GM23338 (cell line): ENCODE results near the gene MAGI1. TPM values are rescaled to one million over a fixed set of nuclear protein-coding genes. Genes with fewer than 3 reads are reported as not detected.

Experiments
- ATAC-seq: fragments of 200-7000 bp; cut with Tn5 transposase; 3 replicates; pipeline ENCODE4 v1.9.1; 2020
- DNase-seq: peaks from one replicate; pipeline ENCODE4 v3.0.0-alpha.2; 2015; ENCODE audit warnings: low spot score
- H2AFZ ChIP-seq: fragments of 200-600 bp; sonication (generic); 2 replicates; pipeline ENCODE4 v1.8.0; 2016; ENCODE audit warnings: antibody characterized with exemption, mild to moderate bottlenecking, moderate library complexity
- H3F3A ChIP-seq: fragments of 200-600 bp; sonication (generic); replicated peaks from 2 replicates; pipeline ENCODE4 v1.8.0; 2017; ENCODE audit warnings: antibody characterized with exemption, mixed run types, low read depth
- H3K27ac ChIP-seq: fragments of 200-600 bp; sonication (generic); 2 replicates; pipeline ENCODE4 v1.6.1; 2016; ENCODE audit warnings: low read depth
- H3K27me3 ChIP-seq: fragments of 200-600 bp; sonication (generic); 2 replicates; pipeline ENCODE4 v1.8.0; 2016; ENCODE audit warnings: mild to moderate bottlenecking, mixed run types, moderate library complexity; ENCODE audit not compliant: insufficient read depth
- H3K36me3 ChIP-seq: fragments of 200-600 bp; sonication (generic); 2 replicates; pipeline ENCODE4 v1.8.0; 2016; ENCODE audit warnings: mild to moderate bottlenecking; ENCODE audit not compliant: insufficient read depth
- H3K4me1 ChIP-seq: fragments of 200-600 bp; sonication (generic); 2 replicates; pipeline ENCODE4 v1.8.0; 2016; ENCODE audit warnings: mild to moderate bottlenecking, moderate library complexity; ENCODE audit not compliant: insufficient read depth
- H3K4me2 ChIP-seq: fragments of 200-600 bp; sonication (generic); 2 replicates; pipeline ENCODE4 v1.7.1; 2017; ENCODE audit warnings: mixed run types
- H3K4me3 ChIP-seq: fragments of 200-600 bp; sonication (generic); 2 replicates; pipeline ENCODE4 v1.6.1; 2016; ENCODE audit warnings: mixed run types
- H3K79me2 ChIP-seq: fragments of 200-600 bp; sonication (generic); replicated peaks from 2 replicates; pipeline ENCODE4 v1.8.0; 2017; ENCODE audit warnings: mild to moderate bottlenecking; ENCODE audit not compliant: insufficient read depth
- H3K9me2 ChIP-seq: fragments of 200-600 bp; sonication (generic); 2 replicates; pipeline ENCODE4 v1.8.0; 2017; ENCODE audit not compliant: insufficient read depth
- H4K20me1 ChIP-seq: fragments of 200-600 bp; sonication (generic); replicated peaks from 2 replicates; pipeline ENCODE4 v1.8.0; 2017; ENCODE audit warnings: mild to moderate bottlenecking; ENCODE audit not compliant: insufficient read depth
- H3K27ac Mint-ChIP-seq: 2 replicates; pipeline ENCODE4 v1.8.0; 2020; ENCODE audit warnings: inconsistent platforms, mild to moderate bottlenecking, moderate library complexity, mixed read lengths
- H3K27me3 Mint-ChIP-seq: 3 replicates; pipeline ENCODE4 v1.8.0; 2022; ENCODE audit warnings: low read depth, mild to moderate bottlenecking, moderate library complexity, mixed read lengths, inconsistent platforms; ENCODE audit not compliant: insufficient read depth, poor library complexity
- H3K36me3 Mint-ChIP-seq: 3 replicates; pipeline ENCODE4 v1.8.0; 2021; ENCODE audit warnings: low read depth, mild to moderate bottlenecking, inconsistent platforms, moderate library complexity, mixed read lengths
- H3K4me1 Mint-ChIP-seq: 3 replicates; pipeline ENCODE4 v1.8.0; 2020; ENCODE audit warnings: mild to moderate bottlenecking, inconsistent platforms, mixed read lengths
- H3K4me3 Mint-ChIP-seq: 3 replicates; pipeline ENCODE4 v1.8.0; 2021; ENCODE audit warnings: moderate library complexity, mild to moderate bottlenecking, inconsistent platforms, mixed read lengths
- H3K9me3 Mint-ChIP-seq: 3 replicates; pipeline ENCODE4 v1.8.0; 2020; ENCODE audit warnings: moderate library complexity, mild to moderate bottlenecking, inconsistent platforms, mixed read lengths
- ETS1 ChIP-seq: IDR thresholded peaks from 2 replicates; pipeline ENCODE4 v1.6.1; 2016; ENCODE audit warnings: antibody characterized with exemption
- EZH2 ChIP-seq: fragments of 200-600 bp; sonication (generic); IDR thresholded peaks from one replicate; pipeline ENCODE4 v1.8.0; 2017; ENCODE audit warnings: antibody characterized with exemption, mild to moderate bottlenecking, low read depth; ENCODE audit not compliant: unreplicated experiment
- STAT1 ChIP-seq: IDR thresholded peaks from one replicate; pipeline ENCODE4 v1.6.1; 2016; ENCODE audit warnings: antibody characterized with exemption; ENCODE audit not compliant: unreplicated experiment
- ZNF462 ChIP-seq: fragments of 250-450 bp; sonication (Bioruptor Pico); IDR thresholded peaks from 2 replicates; pipeline ENCODE4 v1.5.0; 2020; ENCODE audit warnings: mild to moderate bottlenecking, moderate library complexity
- polyA plus RNA-seq: library from polyadenylated mRNA; unstranded; fragments of >200 nt; fragmentation: Nextera tagmentation; extraction: Ambion mirVana; gene quantifications from 2 replicates; pipeline ENCODE4 v1.2.1, GENCODE V29; 2016
- total RNA-seq: library from RNA; depleted of rRNA; stranded (reverse); fragments of >200 nt; shearing (Covaris generic); gene quantifications from 2 replicates; pipeline ENCODE4 v1.2.3, GENCODE V29; 2014

Gene MAGI1
- total and polyA plus RNA-seq, 2 experiments from 2014 or later, result 27.4 to 71.2 TPM

DNA sequence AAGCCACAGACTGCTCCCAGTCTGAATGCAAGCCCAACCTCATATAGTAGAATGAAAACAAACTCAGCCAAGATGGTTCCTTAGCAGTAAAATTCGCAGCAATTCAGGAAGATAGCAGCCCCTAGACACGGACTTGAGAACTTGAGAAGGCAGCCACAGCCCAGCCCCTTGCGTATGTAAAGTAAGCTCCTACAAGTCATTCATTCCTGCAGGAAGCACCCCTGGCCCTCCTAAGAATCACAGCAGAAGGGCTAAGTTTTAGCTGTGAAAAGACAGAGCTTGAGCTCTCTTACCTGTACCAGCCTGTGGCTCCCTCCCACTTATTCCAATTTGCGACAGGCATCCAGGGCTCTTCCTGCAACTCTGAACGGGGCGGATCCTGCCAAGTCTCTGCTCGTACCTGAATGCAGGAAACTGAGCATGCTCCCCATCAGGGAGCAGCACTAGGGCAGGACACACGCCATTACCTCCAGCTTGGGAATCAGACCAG, 136.4 kb downstream of the MAGI1 start:
- Histone ChIP-seq H3K27me3 (no peaks in the 10 kb centered on the region), H3K9me2 (no peaks in the 10 kb centered on the region), H3K27ac (peak overlapping the region; percentile 85), H3K4me3 (peak overlapping the region; percentile 39), H3K79me2 (peaks cover 66% of the 10 kb centered on the region), H3K4me1 (peaks cover 28% of the 10 kb centered on the region), H2AFZ (no peak overlapping the region), H3K4me2 (peak overlapping the region; percentile 67), H3F3A (peaks cover 4% of the 10 kb centered on the region; the same call in 1 of the 2 replicates), H4K20me1 (peaks cover 5% of the 10 kb centered on the region; the same call in 1 of the 2 replicates), H3K36me3 (no peaks in the 10 kb centered on the region)
- no peaks in the 10 kb centered on the region for H3K36me3 Mint-ChIP-seq
- H3K4me3 Mint-ChIP-seq, result peak overlapping the region; percentile 64
- H3K4me1 Mint-ChIP-seq, result peaks cover 34% of the 10 kb centered on the region
- H3K9me3 Mint-ChIP-seq, result no peaks in the 10 kb centered on the region
- TF ChIP-seq ZNF462 (peak; percentile 2; the same call in 1 of the 2 replicates), EZH2 (no peak)
- peak; percentile 93 for ATAC-seq
- H3K27me3 Mint-ChIP-seq, result peaks cover 6% of the 10 kb centered on the region
- peak overlapping the region; percentile 92 for H3K27ac Mint-ChIP-seq
- peak; percentile 95 for DNase-seq

GRCh38 chr3:65901226-65901625, 137.5 kb downstream of the MAGI1 start:
- DNase-seq (no peak), ATAC-seq (no peak)
- no peaks in the 10 kb centered on the region for H3K9me2 ChIP-seq
- H3F3A ChIP-seq, result peaks cover 4% of the 10 kb centered on the region; the same call in 1 of the 2 replicates
- Mint-ChIP-seq H3K36me3 (no peaks in the 10 kb centered on the region), H3K4me3 (peak overlapping the region; percentile 1; the same call in 1 of the 3 replicates), H3K27ac (peak overlapping the region; percentile 27), H3K9me3 (no peaks in the 10 kb centered on the region), H3K27me3 (peaks cover 6% of the 10 kb centered on the region), H3K4me1 (peaks cover 33% of the 10 kb centered on the region)
- H4K20me1 ChIP-seq, result no peaks in the 10 kb centered on the region; the same call in 1 of the 2 replicates
- H3K36me3 ChIP-seq, result no peaks in the 10 kb centered on the region
- no peak overlapping the region for H3K4me2 ChIP-seq
- H3K27me3 ChIP-seq, result no peaks in the 10 kb centered on the region
- peaks cover 66% of the 10 kb centered on the region for H3K79me2 ChIP-seq
- 0 out of 2 replicates have a peak overlapping the region, but pooled peaks have one; percentile 85 for H3K27ac ChIP-seq
- H2AFZ ChIP-seq, result no peak overlapping the region
- H3K4me3 ChIP-seq, result no peak overlapping the region
- H3K4me1 ChIP-seq, result peaks cover 24% of the 10 kb centered on the region
- TF ChIP-seq ZNF462 (no peak), ETS1 (no peak), STAT1 (no peak)
